K562 (cell line): Measurements from ENCODE around the gene NT5DC1.

Experiments
- ATF4 ChIP-seq: fragments of 450-650 bp; formaldehyde crosslinking; IDR thresholded peaks from 2 replicates; pipeline ENCODE4 v1.4.0; 2022; ENCODE audit warnings: mild to moderate bottlenecking, moderate library complexity
- CTCF ChIP-seq, 3 experiments: IDR thresholded peaks in 2 of 3; conservative IDR thresholded peaks in 1 of 3; 2 replicates each; pipeline ENCODE4 v1.5.1; 2011 to 2012; ENCODE audit warnings: low read length in 3 of 3, mild to moderate bottlenecking in 3 of 3, control low read depth in 2 of 3, improper control_type of control experiment in 1 of 3, inconsistent platforms in 1 of 3, low read depth in 1 of 3, mixed read lengths in 1 of 3, moderate library complexity in 1 of 3; ENCODE audit not compliant: insufficient read depth in 2 of 3
- ETV5 ChIP-seq: sonication (generic); formaldehyde crosslinking; IDR thresholded peaks from 2 replicates; pipeline ENCODE4 v1.4.0; 2020; ENCODE audit warnings: low read depth, mild to moderate bottlenecking, missing genetic modification reagents
- MCM2 ChIP-seq: fragments of 450-650 bp; IDR thresholded peaks from 2 replicates; pipeline ENCODE4 v1.6.1; 2017; ENCODE audit warnings: low read depth, mild to moderate bottlenecking
- NFYB ChIP-seq: IDR thresholded peaks from 2 replicates; pipeline ENCODE4 v1.6.1; 2011; ENCODE audit warnings: mild to moderate bottlenecking, moderate library complexity; ENCODE audit not compliant: insufficient read length; ENCODE audit errors: extremely low read depth
- PHF20 ChIP-seq: fragments of 450-650 bp; IDR thresholded peaks from 2 replicates; pipeline ENCODE4 v1.6.1; 2018; ENCODE audit not compliant: partially characterized antibody
- TBL1XR1 ChIP-seq, 2 experiments: IDR thresholded peaks; 2 replicates each; pipeline ENCODE4 v1.6.1; 2012; ENCODE audit warnings: improper control_type of control experiment in 2 of 2, low read length in 2 of 2, mild to moderate bottlenecking in 1 of 2
- THAP7 ChIP-seq: fragments of 250-450 bp; sonication (Bioruptor Pico); IDR thresholded peaks from 2 replicates; pipeline ENCODE4 v1.5.0; 2021
- YY1 ChIP-seq, 3 experiments: IDR thresholded peaks; 2 replicates each; pipeline ENCODE4 v1.6.1; 2011; ENCODE audit warnings: low read length in 2 of 3, mild to moderate bottlenecking in 2 of 3, moderate library complexity in 2 of 3, borderline replicate concordance in 1 of 3, control low read depth in 1 of 3, low read depth in 1 of 3; ENCODE audit not compliant: insufficient read depth in 3 of 3, insufficient replicate concordance in 2 of 3, control insufficient read depth in 1 of 3, insufficient read length in 1 of 3; ENCODE audit errors: extremely low read depth in 1 of 3
- ZNF174 ChIP-seq: fragments of 250-450 bp; sonication (Bioruptor Pico); IDR thresholded peaks from 2 replicates; pipeline ENCODE4 v1.4.0; 2020; ENCODE audit warnings: mild to moderate bottlenecking
- ZNF395 ChIP-seq: fragments of 200-800 bp; sonication (Bioruptor generic); IDR thresholded peaks from 2 replicates; pipeline ENCODE4 v1.6.1; 2017; ENCODE audit warnings: missing genetic modification characterization, missing compliant biosample characterization
- ZNF551 ChIP-seq: fragments of 250-450 bp; sonication (Bioruptor Pico); IDR thresholded peaks from 2 replicates; pipeline ENCODE4 v1.5.0; 2021; ENCODE audit warnings: mild to moderate bottlenecking, moderate library complexity
- ZNF717 ChIP-seq: fragments of 250-450 bp; sonication (Bioruptor Pico); IDR thresholded peaks from 2 replicates; pipeline ENCODE4 v1.5.0; 2021

- no peak for TF ChIP-seq ATF4
- TF ChIP-seq ZNF551 (CRISPR knock-in tag) = no peak
- no peak for TF ChIP-seq ETV5
- no peak for TF ChIP-seq PHF20
- no peak for TF ChIP-seq ZNF717
- no peak for TF ChIP-seq YY1 (IDR thresholded peaks at IDR 0.05; ENCODE audit: borderline replicate concordance in 1 of 3, control insufficient read depth in 1 of 3, extremely low read depth in 1 of 3, insufficient read depth in 3 of 3, insufficient read length in 1 of 3, insufficient replicate concordance in 2 of 3, low read depth in 1 of 3, low read length in 2 of 3)
- no peak for TF ChIP-seq TBL1XR1 (IDR thresholded peaks at IDR 0.05; ENCODE audit: low read length in 2 of 2)
- no peak for TF ChIP-seq CTCF (IDR thresholded peaks at IDR 0.05 in 2 of 3, conservative IDR thresholded peaks at IDR 0.05 in 1 of 3; ENCODE audit: insufficient read depth in 2 of 3, low read depth in 1 of 3, low read length in 3 of 3)
- TF ChIP-seq NFYB = no peak
- TF ChIP-seq THAP7 (CRISPR knock-in tag) = no peak
- TF ChIP-seq ZNF395 (CRISPR knock-in tag) = no peak
- no peak for TF ChIP-seq MCM2
- no peak for TF ChIP-seq ZNF174
These were observed 42.9 kb upstream of the NT5DC1 start for GRCh38 chr6:116057766-116058165.
